Activated CD4-positive, alpha-beta T cell treated with anti-CD3 and anti-CD28 coated beads, Interleukin-2, amount 50 U/mL, for 48 hours (primary cell): ENCODE data around the gene RASGRP2.

ENCODE experiments used
- DNase-seq, 2 experiments: peaks; one replicate each; pipeline ENCODE4 v3.0.0-alpha.2; 2020

The RASGRP2 gene

GRCh38 chr11:64770120-64770519 lies 26.2 kb upstream of the RASGRP2 start:
- no peak for DNase-seq

GRCh38 chr11:64769283-64769682 lies 25.3 kb upstream of the RASGRP2 start:
- DNase-seq = no peak

- no peak for DNase-seq
Observed at GRCh38 chr11:64768300-64768694, 24.4 kb upstream of the RASGRP2 start.

- peak; percentile 84 to 88 for DNase-seq
Observed at GRCh38 chr11:64767344-64768299, 23.7 kb upstream of the RASGRP2 start.

- no peak for DNase-seq
Observed at GRCh38 chr11:64766881-64767280, 22.9 kb upstream of the RASGRP2 start.

- DNase-seq = no peak
Observed at GRCh38 chr11:64765851-64766665, 22.1 kb upstream of the RASGRP2 start.

- DNase-seq = no peak
Observed at GRCh38 chr11:64765291-64765850, 21.4 kb upstream of the RASGRP2 start.

GRCh38 chr11:64764753-64765152 lies 20.8 kb upstream of the RASGRP2 start:
- no peak for DNase-seq

GRCh38 chr11:64764040-64764611 lies 20.2 kb upstream of the RASGRP2 start:
- no peak for DNase-seq

GRCh38 chr11:64763526-64764039 lies 19.6 kb upstream of the RASGRP2 start:
- DNase-seq = no peak

GRCh38 chr11:64762674-64763525 lies 19.0 kb upstream of the RASGRP2 start:
- DNase-seq = no peak

GRCh38 chr11:64762277-64762673 lies 18.3 kb upstream of the RASGRP2 start:
- DNase-seq = no peak

GRCh38 chr11:64760759-64761420 lies 16.9 kb upstream of the RASGRP2 start:
- no peak for DNase-seq

GRCh38 chr11:64759722-64760719 lies 16.1 kb upstream of the RASGRP2 start, which contains the start of gene PYGM:
Gene PYGM (minus strand): TSS chr11:64759974. CDS start chr11:64759898, 76 bp downstream.
- DNase-seq = no peak

- no peak for DNase-seq
Observed at GRCh38 chr11:64759131-64759721, 15.3 kb upstream of the RASGRP2 start.

- DNase-seq = no peak
Observed at GRCh38 chr11:64758330-64759079, 14.6 kb upstream of the RASGRP2 start.

- no peak for DNase-seq
Observed at GRCh38 chr11:64757549-64758329, 13.8 kb upstream of the RASGRP2 start.
